ENCODE results near the gene SLIT3.

SLIT3 gene

GRCh38 chr5:168887931-168888330 is 413.0 kb downstream of the SLIT3 start (continued):
- TF ChIP-seq PATZ1 (CRISPR knock-in tag; IDR thresholded peaks at IDR 0.05; ENCODE audit: borderline replicate concordance) (no peak), BACH2 (CRISPR knock-in tag; IDR thresholded peaks at IDR 0.05; ENCODE audit: borderline replicate concordance) (no peak), ZNF8 (CRISPR knock-in tag; IDR thresholded peaks at IDR 0.05) (no peak), ZFP30 (CRISPR knock-in tag; IDR thresholded peaks at IDR 0.05) (no peak), ZC3H10 (CRISPR knock-in tag; IDR thresholded peaks at IDR 0.05) (no peak)
- TF ChIP-seq, protein P1, sequence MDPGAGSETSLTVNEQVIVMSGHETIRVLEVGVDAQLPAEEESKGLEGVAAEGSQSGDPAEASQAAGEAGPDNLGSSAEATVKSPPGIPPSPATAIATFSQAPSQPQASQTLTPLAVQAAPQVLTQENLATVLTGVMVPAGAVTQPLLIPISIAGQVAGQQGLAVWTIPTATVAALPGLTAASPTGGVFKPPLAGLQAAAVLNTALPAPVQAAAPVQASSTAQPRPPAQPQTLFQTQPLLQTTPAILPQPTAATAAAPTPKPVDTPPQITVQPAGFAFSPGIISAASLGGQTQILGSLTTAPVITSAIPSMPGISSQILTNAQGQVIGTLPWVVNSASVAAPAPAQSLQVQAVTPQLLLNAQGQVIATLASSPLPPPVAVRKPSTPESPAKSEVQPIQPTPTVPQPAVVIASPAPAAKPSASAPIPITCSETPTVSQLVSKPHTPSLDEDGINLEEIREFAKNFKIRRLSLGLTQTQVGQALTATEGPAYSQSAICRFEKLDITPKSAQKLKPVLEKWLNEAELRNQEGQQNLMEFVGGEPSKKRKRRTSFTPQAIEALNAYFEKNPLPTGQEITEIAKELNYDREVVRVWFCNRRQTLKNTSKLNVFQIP (CRISPR knock-in tag; IDR thresholded peaks at IDR 0.05; ENCODE audit: borderline replicate concordance, low read depth), result no peak

DNA sequence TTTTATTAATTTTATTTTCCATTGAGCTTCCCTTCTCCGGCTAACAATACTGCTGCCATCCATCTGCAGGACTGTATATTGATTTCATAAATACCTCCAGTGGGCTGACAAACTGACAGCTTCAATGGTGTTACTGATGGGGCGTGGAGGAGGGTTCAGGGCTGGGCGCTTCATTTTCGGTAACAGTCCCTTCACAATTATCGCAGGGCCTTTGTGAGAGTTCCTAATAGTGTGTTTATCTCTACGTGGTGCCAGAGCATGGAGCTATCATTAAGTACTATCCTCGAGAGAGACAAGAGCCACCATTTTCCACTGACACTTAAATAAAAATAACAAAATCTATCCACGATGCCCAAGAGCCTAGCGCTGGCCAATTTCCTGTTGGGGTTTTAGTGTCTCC is 414.8 kb downstream of the SLIT3 start:
- ATAC-seq, result peak; percentile 8; the same call in 2 of the 3 replicates

More for the DNA sequence above, 414.8 kb downstream of the SLIT3 start:
- TF ChIP-seq ZFP30 (CRISPR knock-in tag; IDR thresholded peaks at IDR 0.05), result no peak
- TF ChIP-seq ARNTL (CRISPR knock-in tag; IDR thresholded peaks at IDR 0.05; ENCODE audit: borderline replicate concordance, low read depth), result no peak
- TF ChIP-seq ZFP3 (CRISPR knock-in tag; IDR thresholded peaks at IDR 0.05), result no peak
- TF ChIP-seq ISL1 (CRISPR knock-in tag; IDR thresholded peaks at IDR 0.05), result no peak
- no peak for TF ChIP-seq ZNF70 (CRISPR knock-in tag; IDR thresholded peaks at IDR 0.05)
- no peak for TF ChIP-seq RARB (CRISPR knock-in tag; IDR thresholded peaks at IDR 0.05)
- TF ChIP-seq TOX (CRISPR knock-in tag; IDR thresholded peaks at IDR 0.05; ENCODE audit: borderline replicate concordance), result no peak
- no peak for TF ChIP-seq CSDC2 (CRISPR knock-in tag; IDR thresholded peaks at IDR 0.05)
- TF ChIP-seq ZNF565 (CRISPR knock-in tag; conservative IDR thresholded peaks at IDR 0.05; ENCODE audit: low read depth), result no peak
- no peak for TF ChIP-seq BACH2 (CRISPR knock-in tag; IDR thresholded peaks at IDR 0.05; ENCODE audit: borderline replicate concordance)
- TF ChIP-seq TCF4 (CRISPR knock-in tag; IDR thresholded peaks at IDR 0.05; ENCODE audit: borderline replicate concordance), result no peak
- TF ChIP-seq GLIS3 (CRISPR knock-in tag; IDR thresholded peaks at IDR 0.05), result no peak
- TF ChIP-seq, protein P1 (CRISPR knock-in tag; IDR thresholded peaks at IDR 0.05; ENCODE audit: borderline replicate concordance, low read depth), result no peak
- TF ChIP-seq, protein P2, sequence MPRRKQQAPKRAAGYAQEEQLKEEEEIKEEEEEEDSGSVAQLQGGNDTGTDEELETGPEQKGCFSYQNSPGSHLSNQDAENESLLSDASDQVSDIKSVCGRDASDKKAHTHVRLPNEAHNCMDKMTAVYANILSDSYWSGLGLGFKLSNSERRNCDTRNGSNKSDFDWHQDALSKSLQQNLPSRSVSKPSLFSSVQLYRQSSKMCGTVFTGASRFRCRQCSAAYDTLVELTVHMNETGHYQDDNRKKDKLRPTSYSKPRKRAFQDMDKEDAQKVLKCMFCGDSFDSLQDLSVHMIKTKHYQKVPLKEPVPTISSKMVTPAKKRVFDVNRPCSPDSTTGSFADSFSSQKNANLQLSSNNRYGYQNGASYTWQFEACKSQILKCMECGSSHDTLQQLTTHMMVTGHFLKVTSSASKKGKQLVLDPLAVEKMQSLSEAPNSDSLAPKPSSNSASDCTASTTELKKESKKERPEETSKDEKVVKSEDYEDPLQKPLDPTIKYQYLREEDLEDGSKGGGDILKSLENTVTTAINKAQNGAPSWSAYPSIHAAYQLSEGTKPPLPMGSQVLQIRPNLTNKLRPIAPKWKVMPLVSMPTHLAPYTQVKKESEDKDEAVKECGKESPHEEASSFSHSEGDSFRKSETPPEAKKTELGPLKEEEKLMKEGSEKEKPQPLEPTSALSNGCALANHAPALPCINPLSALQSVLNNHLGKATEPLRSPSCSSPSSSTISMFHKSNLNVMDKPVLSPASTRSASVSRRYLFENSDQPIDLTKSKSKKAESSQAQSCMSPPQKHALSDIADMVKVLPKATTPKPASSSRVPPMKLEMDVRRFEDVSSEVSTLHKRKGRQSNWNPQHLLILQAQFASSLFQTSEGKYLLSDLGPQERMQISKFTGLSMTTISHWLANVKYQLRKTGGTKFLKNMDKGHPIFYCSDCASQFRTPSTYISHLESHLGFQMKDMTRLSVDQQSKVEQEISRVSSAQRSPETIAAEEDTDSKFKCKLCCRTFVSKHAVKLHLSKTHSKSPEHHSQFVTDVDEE (CRISPR knock-in tag; IDR thresholded peaks at IDR 0.05), result no peak
- no peak for TF ChIP-seq ZNF8 (CRISPR knock-in tag; IDR thresholded peaks at IDR 0.05)
- TF ChIP-seq ZC3H10 (CRISPR knock-in tag; IDR thresholded peaks at IDR 0.05), result no peak
- TF ChIP-seq, protein P3, sequence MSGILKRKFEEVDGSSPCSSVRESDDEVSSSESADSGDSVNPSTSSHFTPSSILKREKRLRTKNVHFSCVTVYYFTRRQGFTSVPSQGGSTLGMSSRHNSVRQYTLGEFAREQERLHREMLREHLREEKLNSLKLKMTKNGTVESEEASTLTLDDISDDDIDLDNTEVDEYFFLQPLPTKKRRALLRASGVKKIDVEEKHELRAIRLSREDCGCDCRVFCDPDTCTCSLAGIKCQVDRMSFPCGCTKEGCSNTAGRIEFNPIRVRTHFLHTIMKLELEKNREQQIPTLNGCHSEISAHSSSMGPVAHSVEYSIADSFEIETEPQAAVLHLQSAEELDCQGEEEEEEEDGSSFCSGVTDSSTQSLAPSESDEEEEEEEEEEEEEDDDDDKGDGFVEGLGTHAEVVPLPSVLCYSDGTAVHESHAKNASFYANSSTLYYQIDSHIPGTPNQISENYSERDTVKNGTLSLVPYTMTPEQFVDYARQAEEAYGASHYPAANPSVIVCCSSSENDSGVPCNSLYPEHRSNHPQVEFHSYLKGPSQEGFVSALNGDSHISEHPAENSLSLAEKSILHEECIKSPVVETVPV (CRISPR knock-in tag; IDR thresholded peaks at IDR 0.05), result no peak
- TF ChIP-seq PPARA (CRISPR knock-in tag; IDR thresholded peaks at IDR 0.05; ENCODE audit: borderline replicate concordance), result no peak
- TF ChIP-seq PATZ1 (CRISPR knock-in tag; IDR thresholded peaks at IDR 0.05; ENCODE audit: borderline replicate concordance), result no peak

Data from SK-N-SH treated with all-trans-retinoic acid at 6 μM for 48 hours (cell line).